Esophagus (tissue), 2 donors: ENCODE results near the gene AATF. TPM values are rescaled to one million over a fixed set of nuclear protein-coding genes. Genes with fewer than 3 reads are reported as not detected.

Experiments
- H3K27ac ChIP-seq, 2 donors: one replicate each; pipeline ENCODE4 v1.5.1; 2013; ENCODE audit warnings: low read depth in 2 of 2, mild to moderate bottlenecking in 2 of 2, inconsistent platforms in 1 of 2, low read length in 1 of 2, moderate library complexity in 1 of 2
- H3K27me3 ChIP-seq, 2 donors: one replicate each; pipeline ENCODE4 v1.6.1; 2013; ENCODE audit warnings: low read length in 2 of 2, control low read depth in 1 of 2, mild to moderate bottlenecking in 1 of 2; ENCODE audit not compliant: insufficient read depth in 2 of 2, control insufficient read depth in 1 of 2
- H3K36me3 ChIP-seq, 2 donors: one replicate each; pipeline ENCODE4 v1.6.1; 2013; ENCODE audit warnings: low read length in 1 of 2; ENCODE audit not compliant: control insufficient read depth in 2 of 2, insufficient read depth in 2 of 2
- H3K4me1 ChIP-seq, 2 donors: one replicate each; pipeline ENCODE4 v1.6.1; 2013; ENCODE audit warnings: low read length in 1 of 2; ENCODE audit not compliant: control insufficient read depth in 2 of 2, insufficient read depth in 2 of 2
- H3K4me3 ChIP-seq, 2 donors: one replicate each; pipeline ENCODE4 v1.5.1; 2013; ENCODE audit warnings: low read length in 2 of 2, mild to moderate bottlenecking in 2 of 2, low read depth in 1 of 2, moderate library complexity in 1 of 2
- H3K9me3 ChIP-seq, 2 donors: one replicate each; pipeline ENCODE4 v1.6.1; 2013; ENCODE audit warnings: mild to moderate bottlenecking in 2 of 2, low read depth in 1 of 2, low read length in 1 of 2, moderate library complexity in 1 of 2; ENCODE audit not compliant: control insufficient read depth in 2 of 2, insufficient read depth in 1 of 2
- WGBS, 2 donors: extraction: QIAGEN DNeasy Blood & Tissue Kit; methylation state at CpG; one replicate each; pipeline ENCODE4 v1.1.7; 2013; 5-methylcytosine and 5-hydroxymethylcytosine counted together
- polyA plus RNA-seq, 2 donors: library from polyadenylated mRNA; stranded (reverse); fragments of 200-250 nt; gene quantifications; one replicate each; pipeline ENCODE4 v1.2.3, GENCODE V29; 2013
- donor health status: healthy with polysubstance abuse.
- donor health status: Bipolar disorder and iron deficiency.

The AATF gene
- polyA plus RNA-seq, 2 donors, result 17.4 to 25.7 TPM

GRCh38 chr17:37082311-37082860 lies 133.6 kb downstream of the AATF start:
- peaks cover 0 to 2% of the 10 kb centered on the region in 2 donors for H3K4me1 ChIP-seq
- no peak overlapping the region for H3K27ac ChIP-seq
- no peaks in the 10 kb centered on the region for H3K27me3 ChIP-seq
- H3K4me3 ChIP-seq, result no peak overlapping the region
- H3K9me3 ChIP-seq, result no peaks in the 10 kb centered on the region
- peaks cover 0 to 10% of the 10 kb centered on the region in 2 donors for H3K36me3 ChIP-seq
- 86 to 89% methylated on average over 8 of the region's 8 CpGs for WGBS, 2 donors

- H3K9me3 ChIP-seq, result no peaks in the 10 kb centered on the region
- H3K4me3 ChIP-seq, result no peak overlapping the region
- whole genome bisulfite sequencing, 2 donors, result 82 to 88% methylated on average over 4 of the region's 4 CpGs
- H3K27ac ChIP-seq, result no peak overlapping the region
- peaks cover 0 to 2% of the 10 kb centered on the region in 2 donors for H3K4me1 ChIP-seq
- H3K36me3 ChIP-seq, result peaks cover 0 to 10% of the 10 kb centered on the region in 2 donors
- H3K27me3 ChIP-seq, result no peaks in the 10 kb centered on the region
Measured at GRCh38 chr17:37082985-37083384, 134.2 kb downstream of the AATF start.

- Histone ChIP-seq H3K36me3 (peaks cover 0 to 10% of the 10 kb centered on the region in 2 donors), H3K4me3 (no peak overlapping the region), H3K27ac (no peak overlapping the region), H3K27me3 (no peaks in the 10 kb centered on the region), H3K4me1 (peaks cover 0 to 2% of the 10 kb centered on the region in 2 donors), H3K9me3 (no peaks in the 10 kb centered on the region)
- WGBS, 2 donors, result 79% methylated on average over 6 of the region's 6 CpGs
Measured at GRCh38 chr17:37083456-37083855, 134.7 kb downstream of the AATF start.

GRCh38 chr17:37084372-37084771 lies 135.6 kb downstream of the AATF start:
- 81 to 87% methylated on average over 5 of the region's 5 CpGs for WGBS, 2 donors
- peaks cover 0 to 2% of the 10 kb centered on the region in 2 donors for H3K4me1 ChIP-seq

GRCh38 chr17:37086334-37086733 lies 137.6 kb downstream of the AATF start:
- H3K4me1 ChIP-seq, result peaks cover 0 to 2% of the 10 kb centered on the region in 2 donors
- no peaks in the 10 kb centered on the region for H3K27me3 ChIP-seq
- 64 to 78% methylated on average over 3 of the region's 3 CpGs for WGBS, 2 donors
- peaks cover 0 to 13% of the 10 kb centered on the region in 2 donors for H3K36me3 ChIP-seq
- H3K4me3 ChIP-seq, result no peak overlapping the region
- H3K27ac ChIP-seq, result no peak overlapping the region
- no peaks in the 10 kb centered on the region for H3K9me3 ChIP-seq

More at GRCh38 chr17:37084372-37084771, 135.6 kb downstream of the AATF start:
- Histone ChIP-seq H3K27ac (no peak overlapping the region), H3K4me3 (no peak overlapping the region), H3K36me3 (peaks cover 0 to 10% of the 10 kb centered on the region in 2 donors), H3K9me3 (no peaks in the 10 kb centered on the region), H3K27me3 (no peaks in the 10 kb centered on the region)

GRCh38 chr17:37086948-37087347 lies 138.2 kb downstream of the AATF start:
- Histone ChIP-seq H3K36me3 (peaks cover 0 to 16% of the 10 kb centered on the region in 2 donors), H3K9me3 (no peaks in the 10 kb centered on the region), H3K4me3 (no peak overlapping the region), H3K27me3 (no peaks in the 10 kb centered on the region), H3K4me1 (peaks cover 0 to 2% of the 10 kb centered on the region in 2 donors), H3K27ac (no peak overlapping the region)
- WGBS, 2 donors, result 88 to 91% methylated on average over 3 of the region's 3 CpGs

- H3K4me1 ChIP-seq, result peaks cover 0 to 2% of the 10 kb centered on the region in 2 donors
- H3K4me3 ChIP-seq, result no peak overlapping the region
- H3K9me3 ChIP-seq, result no peaks in the 10 kb centered on the region
- peaks cover 0 to 19% of the 10 kb centered on the region in 2 donors for H3K36me3 ChIP-seq
- no peaks in the 10 kb centered on the region for H3K27me3 ChIP-seq
- H3K27ac ChIP-seq, result no peak overlapping the region
- 96% methylated on average over 5 of the region's 5 CpGs for WGBS, 2 donors
Measured at GRCh38 chr17:37087683-37088082, 138.9 kb downstream of the AATF start.

- Histone ChIP-seq H3K27ac (no peak overlapping the region), H3K4me1 (peaks cover 0 to 2% of the 10 kb centered on the region in 2 donors)
- WGBS, 2 donors, result 31 to 38% methylated on average over 3 of the region's 3 CpGs
Measured at GRCh38 chr17:37088459-37088858, 139.7 kb downstream of the AATF start.

GRCh38 chr17:37088913-37089312 lies 140.2 kb downstream of the AATF start:
- Histone ChIP-seq H3K4me3 (no peak overlapping the region), H3K4me1 (peaks cover 0 to 2% of the 10 kb centered on the region in 2 donors), H3K9me3 (no peaks in the 10 kb centered on the region), H3K27me3 (no peaks in the 10 kb centered on the region), H3K27ac (no peak overlapping the region), H3K36me3 (peaks cover 0 to 23% of the 10 kb centered on the region in 2 donors)
- WGBS, 2 donors, result 57 to 62% methylated on average over 11 of the region's 11 CpGs

More at GRCh38 chr17:37088459-37088858, 139.7 kb downstream of the AATF start:
- H3K9me3 ChIP-seq, result no peaks in the 10 kb centered on the region
- no peaks in the 10 kb centered on the region for H3K27me3 ChIP-seq
- H3K4me3 ChIP-seq, result no peak overlapping the region
- H3K36me3 ChIP-seq, result peaks cover 0 to 23% of the 10 kb centered on the region in 2 donors

- WGBS, 2 donors, result 62 to 66% methylated on average over 7 of the region's 7 CpGs
- H3K27me3 ChIP-seq, result no peaks in the 10 kb centered on the region
- peaks cover 0 to 29% of the 10 kb centered on the region in 2 donors for H3K36me3 ChIP-seq
- peaks cover 0 to 2% of the 10 kb centered on the region in 2 donors for H3K4me1 ChIP-seq
- H3K9me3 ChIP-seq, result no peaks in the 10 kb centered on the region
- H3K4me3 ChIP-seq, result no peak overlapping the region
- H3K27ac ChIP-seq, result peak overlapping the region in 1 of 2 donors; percentile 37
Measured at GRCh38 chr17:37089956-37090355, 141.2 kb downstream of the AATF start.
